Measurements from ENCODE around the gene ZNF423. TPM values are rescaled to one million over a fixed set of nuclear protein-coding genes. Genes with fewer than 3 reads are reported as not detected.

The ZNF423 gene
- total RNA-seq, 1 donor from 2014 or later = 0.05 TPM

- intact Hi-C loops (cut with micrococcal nuclease) = no loop called here
Observed at GRCh38 chr16:49466529-49466831, 389.4 kb downstream of the ZNF423 start.

- intact Hi-C loops (cut with micrococcal nuclease) = no loop called here
Observed at GRCh38 chr16:49465661-49466528, 390.0 kb downstream of the ZNF423 start.

- intact Hi-C loops (cut with micrococcal nuclease) = no loop called here
Observed at GRCh38 chr16:49464877-49465504, 390.9 kb downstream of the ZNF423 start.

GRCh38 chr16:49464093-49464492 is 391.8 kb downstream of the ZNF423 start:
- intact Hi-C loops (cut with micrococcal nuclease) = no loop called here

GRCh38 chr16:49463529-49463928 is 392.4 kb downstream of the ZNF423 start:
- intact Hi-C loops (cut with micrococcal nuclease) = loop anchor here (1.0 kb wide), 1 partner anchor 22 kb away; no protein-coding TSS in a partner anchor

- intact Hi-C loops (cut with micrococcal nuclease) = loop anchor here (1.0 kb wide), 1 partner anchor 22 kb away; no protein-coding TSS in a partner anchor
Observed at GRCh38 chr16:49462989-49463371, 392.9 kb downstream of the ZNF423 start.

GRCh38 chr16:49462362-49462988 is 393.4 kb downstream of the ZNF423 start:
- intact Hi-C loops (cut with micrococcal nuclease) = no loop called here

GRCh38 chr16:49461517-49461951 is 394.4 kb downstream of the ZNF423 start:
- intact Hi-C loops (cut with micrococcal nuclease) = no loop called here

- intact Hi-C loops (cut with micrococcal nuclease) = no loop called here
Observed at GRCh38 chr16:49460786-49461470, 395.0 kb downstream of the ZNF423 start.

GRCh38 chr16:49459953-49460735 is 395.8 kb downstream of the ZNF423 start:
- intact Hi-C loops (cut with micrococcal nuclease) = no loop called here

- intact Hi-C loops (cut with micrococcal nuclease) = no loop called here
Observed at GRCh38 chr16:49458656-49459445, 397.1 kb downstream of the ZNF423 start.

GRCh38 chr16:49458243-49458642 is 397.7 kb downstream of the ZNF423 start:
- intact Hi-C loops (cut with micrococcal nuclease) = no loop called here

GRCh38 chr16:49457196-49457595 is 398.7 kb downstream of the ZNF423 start:
- intact Hi-C loops (cut with micrococcal nuclease) = no loop called here

GRCh38 chr16:49456763-49457162 is 399.1 kb downstream of the ZNF423 start:
- intact Hi-C loops (cut with micrococcal nuclease) = no loop called here

- intact Hi-C loops (cut with micrococcal nuclease) = no loop called here
Observed at GRCh38 chr16:49455991-49456745, 399.7 kb downstream of the ZNF423 start.

- intact Hi-C loops (cut with micrococcal nuclease) = no loop called here
Observed at GRCh38 chr16:49455181-49455990, 400.5 kb downstream of the ZNF423 start.

- intact Hi-C loops (cut with micrococcal nuclease) = no loop called here
Observed at GRCh38 chr16:49454426-49455180, 401.3 kb downstream of the ZNF423 start.

GRCh38 chr16:49453983-49454382 is 401.9 kb downstream of the ZNF423 start:
- intact Hi-C loops (cut with micrococcal nuclease) = no loop called here

Measured in T-helper 2 cell treated with Interferon-gamma antibody and Interleukin-4, amounts not matched to agents 100 ng/mL and 5 ng/mL, for 36 hours (primary cell).